BE2C (cell line): ENCODE measurements around the gene BAD.

Experiments
- DNase-seq: peaks from one replicate; pipeline ENCODE4 v3.0.0-alpha.2; 2020
- H3K27me3 ChIP-seq: fragments of 250-450 bp; sonication (Bioruptor Pico); 2 replicates; pipeline ENCODE4 v1.5.1; 2020; ENCODE audit warnings: mild to moderate bottlenecking
- H3K36me3 ChIP-seq: fragments of 250-450 bp; sonication (Bioruptor Pico); 2 replicates; pipeline ENCODE4 v1.5.1; 2020; ENCODE audit warnings: mild to moderate bottlenecking
- H3K4me1 ChIP-seq: fragments of 250-450 bp; sonication (Bioruptor Pico); 2 replicates; pipeline ENCODE4 v1.5.1; 2020
- H3K4me3 ChIP-seq: 2 replicates; pipeline ENCODE4 v1.5.1; 2011; ENCODE audit warnings: low read depth, low read length
- H3K9me3 ChIP-seq: fragments of 250-450 bp; sonication (Bioruptor Pico); 2 replicates; pipeline ENCODE4 v1.5.1; 2020
- TF ChIP-seq, protein P1 (sequence below): IDR thresholded peaks from 2 replicates; pipeline ENCODE4 v1.5.1; 2012; ENCODE audit warnings: mild to moderate bottlenecking, low read depth, low read length

The BAD gene

DNA sequence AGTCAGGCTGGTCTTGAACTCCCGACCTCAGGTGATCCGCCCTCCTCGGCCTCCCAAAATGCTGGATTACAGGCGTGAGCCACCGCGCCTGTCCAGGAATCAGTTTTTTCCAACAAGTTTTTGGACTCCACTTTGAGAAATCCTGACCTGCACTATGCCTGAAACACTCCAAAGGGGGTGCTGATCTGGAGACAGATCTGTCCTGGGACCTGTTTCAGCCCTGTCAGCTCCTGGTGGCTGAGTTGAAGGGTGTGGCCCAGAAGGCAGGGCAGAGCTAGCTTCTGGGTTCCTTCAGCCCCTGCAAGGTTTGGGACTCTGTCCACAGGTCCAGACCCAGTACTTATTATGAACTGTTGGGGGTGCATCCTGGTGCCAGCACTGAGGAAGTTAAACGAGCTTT is 52.9 kb downstream of the BAD start:
- no peaks in the 10 kb centered on the region for H3K9me3 ChIP-seq
- DNase-seq: no peak
- TF ChIP-seq, protein P1, sequence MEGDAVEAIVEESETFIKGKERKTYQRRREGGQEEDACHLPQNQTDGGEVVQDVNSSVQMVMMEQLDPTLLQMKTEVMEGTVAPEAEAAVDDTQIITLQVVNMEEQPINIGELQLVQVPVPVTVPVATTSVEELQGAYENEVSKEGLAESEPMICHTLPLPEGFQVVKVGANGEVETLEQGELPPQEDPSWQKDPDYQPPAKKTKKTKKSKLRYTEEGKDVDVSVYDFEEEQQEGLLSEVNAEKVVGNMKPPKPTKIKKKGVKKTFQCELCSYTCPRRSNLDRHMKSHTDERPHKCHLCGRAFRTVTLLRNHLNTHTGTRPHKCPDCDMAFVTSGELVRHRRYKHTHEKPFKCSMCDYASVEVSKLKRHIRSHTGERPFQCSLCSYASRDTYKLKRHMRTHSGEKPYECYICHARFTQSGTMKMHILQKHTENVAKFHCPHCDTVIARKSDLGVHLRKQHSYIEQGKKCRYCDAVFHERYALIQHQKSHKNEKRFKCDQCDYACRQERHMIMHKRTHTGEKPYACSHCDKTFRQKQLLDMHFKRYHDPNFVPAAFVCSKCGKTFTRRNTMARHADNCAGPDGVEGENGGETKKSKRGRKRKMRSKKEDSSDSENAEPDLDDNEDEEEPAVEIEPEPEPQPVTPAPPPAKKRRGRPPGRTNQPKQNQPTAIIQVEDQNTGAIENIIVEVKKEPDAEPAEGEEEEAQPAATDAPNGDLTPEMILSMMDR: no peak
- no peaks in the 10 kb centered on the region; the same call in 1 of the 2 replicates for H3K4me1 ChIP-seq
- H3K36me3 ChIP-seq: no peaks in the 10 kb centered on the region
- H3K27me3 ChIP-seq: no peaks in the 10 kb centered on the region
- H3K4me3 ChIP-seq: no peak overlapping the region

DNA sequence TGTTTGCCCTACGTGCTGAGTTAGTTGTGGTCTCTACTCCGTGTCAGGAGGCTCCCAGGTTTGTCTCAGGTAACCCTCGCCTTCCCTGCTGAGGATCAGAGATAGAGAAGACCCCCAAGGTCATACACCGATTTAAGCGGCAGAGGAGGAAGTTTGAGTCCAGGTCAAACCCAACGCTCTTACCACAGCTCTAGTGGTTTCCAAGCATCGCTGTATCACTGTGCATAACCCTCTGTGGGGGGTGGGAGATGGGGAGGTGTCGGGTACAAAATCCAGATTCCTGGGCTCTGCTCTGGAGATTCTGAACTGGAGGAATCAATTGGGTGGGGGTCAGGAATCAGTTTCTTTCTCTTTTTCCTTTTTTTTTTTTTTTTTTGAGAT is 53.5 kb downstream of the BAD start:
- Histone ChIP-seq H3K4me1 (no peaks in the 10 kb centered on the region; the same call in 1 of the 2 replicates), H3K36me3 (no peaks in the 10 kb centered on the region), H3K4me3 (peak overlapping the region; percentile 65), H3K9me3 (no peaks in the 10 kb centered on the region), H3K27me3 (no peaks in the 10 kb centered on the region)
- DNase-seq: no peak
- TF ChIP-seq, protein P1: no peak

DNA sequence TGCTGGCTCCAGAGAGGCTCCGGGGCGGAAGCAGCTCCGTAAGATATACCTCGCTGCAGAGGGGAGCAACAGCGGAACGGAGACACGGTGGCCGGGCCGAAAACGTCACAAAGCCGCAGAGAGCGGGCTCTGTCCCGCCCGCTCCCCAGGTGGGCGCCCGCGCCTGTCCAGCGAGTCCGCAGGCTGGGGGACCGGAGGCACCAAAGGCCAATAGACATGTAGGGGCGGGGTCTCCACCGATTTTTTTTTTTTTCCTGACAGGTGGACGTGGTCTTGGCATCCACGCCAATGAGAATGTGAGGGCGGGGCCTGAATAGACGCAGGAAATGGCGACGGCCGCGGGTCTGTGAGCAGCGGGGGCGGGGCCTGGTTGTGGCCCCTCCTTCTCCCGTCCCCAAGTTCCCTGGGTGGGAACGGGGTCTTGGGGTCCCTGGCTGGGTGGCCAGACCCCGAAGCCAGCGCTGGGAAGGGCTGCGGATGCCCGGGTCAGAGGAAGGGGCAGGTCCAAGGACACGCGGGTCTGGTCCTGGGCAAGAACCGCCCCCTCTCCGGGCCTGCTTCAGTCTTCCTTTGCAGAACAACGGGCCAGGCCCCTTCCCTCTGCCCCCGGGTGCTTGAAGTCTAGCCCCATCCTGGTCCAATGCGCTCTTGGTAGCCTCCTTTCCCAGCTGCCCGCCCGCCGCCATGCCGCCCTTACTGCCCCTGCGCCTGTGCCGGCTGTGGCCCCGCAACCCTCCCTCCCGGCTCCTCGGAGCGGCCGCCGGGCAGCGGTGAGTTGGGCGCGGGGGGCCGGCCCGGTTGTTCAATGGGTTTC is 54.1 kb downstream of the BAD start, which contains the start of gene DNAJC4:
TSS of gene DNAJC4 (plus strand) at position 378 of the 814 bp plus-strand sequence. CDS start at position 685, 307 bp downstream.
- Histone ChIP-seq H3K4me3 (peak within 1 kb of the TSS; percentile 65), H3K27me3 (no peaks in the 10 kb centered on the region), H3K9me3 (no peaks in the 10 kb centered on the region), H3K36me3 (no peaks in the 10 kb centered on the region), H3K4me1 (no peaks in the 10 kb centered on the region; the same call in 1 of the 2 replicates)
- peak; percentile 84 for DNase-seq
- TF ChIP-seq, protein P1: no peak

DNA sequence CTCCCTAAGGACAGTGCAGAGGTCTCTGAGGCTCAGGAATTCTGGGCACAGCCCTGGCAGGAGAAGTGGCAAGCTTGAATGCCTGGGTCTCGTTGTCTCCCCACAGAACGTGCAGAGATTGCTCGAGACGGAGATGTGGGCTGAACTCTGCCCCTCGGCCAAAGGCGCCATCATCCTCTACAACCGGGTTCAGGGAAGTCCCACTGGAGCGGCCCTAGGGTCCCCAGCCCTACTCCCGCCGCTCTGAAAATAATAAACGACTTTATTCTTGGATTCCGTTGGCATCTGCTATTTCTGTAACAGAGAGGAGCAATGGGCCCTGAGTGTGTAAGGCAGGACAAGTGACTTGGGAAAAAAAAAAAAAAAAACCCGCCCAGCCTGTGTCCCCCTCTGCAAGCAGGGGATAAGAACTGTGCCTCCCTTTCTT is 54.7 kb downstream of the BAD start:
- Histone ChIP-seq H3K4me3 (peak overlapping the region; percentile 65), H3K4me1 (no peaks in the 10 kb centered on the region; the same call in 1 of the 2 replicates), H3K27me3 (no peaks in the 10 kb centered on the region), H3K9me3 (no peaks in the 10 kb centered on the region), H3K36me3 (no peaks in the 10 kb centered on the region)
- TF ChIP-seq, protein P1: no peak
- no peak for DNase-seq

DNA sequence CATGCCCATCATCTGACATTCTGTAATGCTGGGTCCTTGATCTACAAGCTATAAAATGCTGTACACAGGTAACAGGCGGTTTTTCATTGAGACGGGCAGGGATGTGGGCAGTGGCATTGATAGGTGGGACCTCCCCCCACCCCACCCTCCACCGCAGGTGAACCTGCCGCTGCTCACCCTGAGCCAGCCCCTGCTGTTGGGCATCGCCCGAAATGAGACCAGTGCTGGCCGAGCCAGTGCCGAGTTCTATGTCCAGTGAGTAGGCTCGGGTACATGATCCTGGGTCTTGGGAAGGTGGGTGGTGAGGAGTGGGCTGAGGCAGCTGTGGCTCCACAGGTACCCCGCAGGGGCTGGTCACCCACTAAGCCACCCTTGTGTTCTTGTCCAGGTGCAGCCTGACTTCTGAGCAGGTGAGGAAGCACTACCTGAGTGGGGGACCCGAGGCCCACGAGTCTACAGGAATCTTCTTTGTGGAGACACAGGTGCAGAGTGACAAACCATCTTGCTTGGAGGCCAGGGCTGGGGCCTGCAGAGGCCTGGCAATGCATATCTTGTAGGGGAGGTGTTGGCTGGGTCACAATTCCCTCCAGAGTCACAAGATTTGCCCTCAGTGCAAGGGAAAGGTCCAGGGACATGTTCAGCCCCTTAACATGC is 55.2 kb downstream of the BAD start:
- Histone ChIP-seq H3K9me3 (no peaks in the 10 kb centered on the region), H3K36me3 (no peaks in the 10 kb centered on the region), H3K27me3 (no peaks in the 10 kb centered on the region), H3K4me3 (no peak overlapping the region), H3K4me1 (no peaks in the 10 kb centered on the region; the same call in 1 of the 2 replicates)
- no peak for DNase-seq
- TF ChIP-seq, protein P1: no peak
